ENCODE measurements around the gene TCP11L2. TPM values are rescaled to one million over a fixed set of nuclear protein-coding genes. Genes with fewer than 3 reads are reported as not detected.
A peak's percentile ranks its signal among the peaks of the same experiment; 100 is the strongest.

Gene TCP11L2
- total RNA-seq = 10 to 100 TPM in 1 of 2 donors, 1 to 10 TPM in 1; 9.2 to 98.1 TPM
- polyA plus RNA-seq = 1 to 10 TPM; 2.5 to 2.6 TPM

DNA sequence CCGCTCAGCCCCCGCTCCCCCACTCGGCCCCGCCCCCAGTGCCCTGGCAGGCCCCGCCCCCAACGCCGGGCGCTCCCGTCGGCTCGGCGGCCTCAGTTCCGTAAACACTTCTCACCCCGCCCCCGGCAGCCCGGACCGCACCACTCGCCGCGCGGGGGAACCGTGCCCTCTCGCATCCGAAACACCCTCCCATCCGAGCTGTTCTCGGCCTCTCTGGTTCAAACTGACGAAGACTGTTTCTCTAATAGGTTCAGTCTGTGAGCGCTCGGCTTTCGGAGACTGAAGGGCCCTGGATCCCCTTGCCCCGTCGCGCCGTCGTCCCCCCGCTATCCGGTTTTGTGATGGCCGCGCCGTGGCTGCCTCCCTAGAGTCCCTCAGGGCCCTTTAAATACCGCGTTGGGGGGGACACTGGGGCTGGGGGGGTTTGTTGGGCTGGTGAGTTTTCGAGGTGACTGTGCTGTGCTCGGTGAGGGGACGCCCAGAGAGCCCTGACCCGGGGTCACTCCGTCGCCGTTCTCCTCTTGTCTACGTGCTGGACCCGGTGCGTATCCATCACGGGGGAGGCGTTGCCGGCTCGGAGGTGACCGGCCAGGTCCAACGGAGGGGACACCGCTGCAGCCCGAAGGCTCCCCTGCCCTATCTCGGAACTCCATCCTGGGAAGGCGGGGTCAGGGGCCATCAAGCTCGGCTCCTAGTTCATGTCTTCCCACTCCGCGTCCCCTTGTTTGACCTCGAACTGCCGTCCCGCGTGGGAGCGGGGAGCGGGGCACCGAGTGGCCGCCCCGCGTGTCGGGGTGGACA, at the start of gene TCP11L2:
TSS of gene TCP11L2 (plus strand) at position 333 of the 801 bp plus-strand sequence. CDS start 8,343 bp downstream, outside the sequence.
- DNase-seq (ENCODE audit: low spot score) = peak; percentile 94
- peak within 1 kb of the TSS; percentile 88 for H3K9ac ChIP-seq (ENCODE audit: low read depth in 1 of 2, low read length in 2 of 2)
- H3K4me1 ChIP-seq (ENCODE audit: control insufficient read depth in 4 of 4, insufficient read depth in 4 of 4, low read length in 3 of 4) = peaks cover 2 to 10% (median 5%) of the 10 kb centered on the region in 4 donors
- H3K9me3 ChIP-seq (ENCODE audit: control insufficient read depth in 4 of 4, low read length in 3 of 4) = no peaks in the 10 kb centered on the region
- no peaks in the 10 kb centered on the region for H3K36me3 ChIP-seq (ENCODE audit: control insufficient read depth in 4 of 4, insufficient read depth in 3 of 4, low read depth in 1 of 4, low read length in 3 of 4)
- H3K27me3 ChIP-seq (ENCODE audit: control insufficient read depth in 4 of 4, insufficient read depth in 4 of 4, low read length in 3 of 4) = no peaks in the 10 kb centered on the region
- peak within 1 kb of the TSS; percentile 87 to 97 for H3K27ac ChIP-seq (ENCODE audit: low read depth in 1 of 2, low read length in 2 of 2)
- WGBS = under 1% methylated on average over 75 of the region's 76 CpGs
- peak within 1 kb of the TSS; percentile 79 to 94 (median 84) for H3K4me3 ChIP-seq (ENCODE audit: low read depth in 1 of 3, low read length in 3 of 3)
- TF ChIP-seq TAF1 (conservative IDR thresholded peaks at IDR 0.05) (no peak), FOXA1 (IDR thresholded peaks at IDR 0.05) (no peak), NR2F2 (IDR thresholded peaks at IDR 0.05) (peak; percentile 12), GABPA (IDR thresholded peaks at IDR 0.05 in 1 of 2, conservative IDR thresholded peaks at IDR 0.05 in 1 of 2) (no peak), RAD21 (IDR thresholded peaks at IDR 0.05) (no peak), HNF4G (IDR thresholded peaks at IDR 0.05) (no peak), EGR1 (IDR thresholded peaks at IDR 0.05; ENCODE audit: low read depth in 2 of 2) (peak in 1 of 2 donors; percentile 28), HNF4A (conservative IDR thresholded peaks at IDR 0.05) (peak in 1 of 2 donors; percentile 12), FOXA2 (IDR thresholded peaks at IDR 0.05) (no peak), RXRA (IDR thresholded peaks at IDR 0.05) (peak; percentile 3 to 18), YY1 (IDR thresholded peaks at IDR 0.05) (peak; percentile 81), SP1 (IDR thresholded peaks at IDR 0.05) (peak; percentile 67), JUND (IDR thresholded peaks at IDR 0.05) (no peak)
- TF ChIP-seq, protein P1, sequence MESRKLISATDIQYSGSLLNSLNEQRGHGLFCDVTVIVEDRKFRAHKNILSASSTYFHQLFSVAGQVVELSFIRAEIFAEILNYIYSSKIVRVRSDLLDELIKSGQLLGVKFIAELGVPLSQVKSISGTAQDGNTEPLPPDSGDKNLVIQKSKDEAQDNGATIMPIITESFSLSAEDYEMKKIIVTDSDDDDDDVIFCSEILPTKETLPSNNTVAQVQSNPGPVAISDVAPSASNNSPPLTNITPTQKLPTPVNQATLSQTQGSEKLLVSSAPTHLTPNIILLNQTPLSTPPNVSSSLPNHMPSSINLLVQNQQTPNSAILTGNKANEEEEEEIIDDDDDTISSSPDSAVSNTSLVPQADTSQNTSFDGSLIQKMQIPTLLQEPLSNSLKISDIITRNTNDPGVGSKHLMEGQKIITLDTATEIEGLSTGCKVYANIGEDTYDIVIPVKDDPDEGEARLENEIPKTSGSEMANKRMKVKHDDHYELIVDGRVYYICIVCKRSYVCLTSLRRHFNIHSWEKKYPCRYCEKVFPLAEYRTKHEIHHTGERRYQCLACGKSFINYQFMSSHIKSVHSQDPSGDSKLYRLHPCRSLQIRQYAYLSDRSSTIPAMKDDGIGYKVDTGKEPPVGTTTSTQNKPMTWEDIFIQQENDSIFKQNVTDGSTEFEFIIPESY (IDR thresholded peaks at IDR 0.05) = no peak
- TF ChIP-seq, protein P2, sequence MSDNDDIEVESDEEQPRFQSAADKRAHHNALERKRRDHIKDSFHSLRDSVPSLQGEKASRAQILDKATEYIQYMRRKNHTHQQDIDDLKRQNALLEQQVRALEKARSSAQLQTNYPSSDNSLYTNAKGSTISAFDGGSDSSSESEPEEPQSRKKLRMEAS (IDR thresholded peaks at IDR 0.05) = peak; percentile 66
- TF ChIP-seq, protein P3, sequence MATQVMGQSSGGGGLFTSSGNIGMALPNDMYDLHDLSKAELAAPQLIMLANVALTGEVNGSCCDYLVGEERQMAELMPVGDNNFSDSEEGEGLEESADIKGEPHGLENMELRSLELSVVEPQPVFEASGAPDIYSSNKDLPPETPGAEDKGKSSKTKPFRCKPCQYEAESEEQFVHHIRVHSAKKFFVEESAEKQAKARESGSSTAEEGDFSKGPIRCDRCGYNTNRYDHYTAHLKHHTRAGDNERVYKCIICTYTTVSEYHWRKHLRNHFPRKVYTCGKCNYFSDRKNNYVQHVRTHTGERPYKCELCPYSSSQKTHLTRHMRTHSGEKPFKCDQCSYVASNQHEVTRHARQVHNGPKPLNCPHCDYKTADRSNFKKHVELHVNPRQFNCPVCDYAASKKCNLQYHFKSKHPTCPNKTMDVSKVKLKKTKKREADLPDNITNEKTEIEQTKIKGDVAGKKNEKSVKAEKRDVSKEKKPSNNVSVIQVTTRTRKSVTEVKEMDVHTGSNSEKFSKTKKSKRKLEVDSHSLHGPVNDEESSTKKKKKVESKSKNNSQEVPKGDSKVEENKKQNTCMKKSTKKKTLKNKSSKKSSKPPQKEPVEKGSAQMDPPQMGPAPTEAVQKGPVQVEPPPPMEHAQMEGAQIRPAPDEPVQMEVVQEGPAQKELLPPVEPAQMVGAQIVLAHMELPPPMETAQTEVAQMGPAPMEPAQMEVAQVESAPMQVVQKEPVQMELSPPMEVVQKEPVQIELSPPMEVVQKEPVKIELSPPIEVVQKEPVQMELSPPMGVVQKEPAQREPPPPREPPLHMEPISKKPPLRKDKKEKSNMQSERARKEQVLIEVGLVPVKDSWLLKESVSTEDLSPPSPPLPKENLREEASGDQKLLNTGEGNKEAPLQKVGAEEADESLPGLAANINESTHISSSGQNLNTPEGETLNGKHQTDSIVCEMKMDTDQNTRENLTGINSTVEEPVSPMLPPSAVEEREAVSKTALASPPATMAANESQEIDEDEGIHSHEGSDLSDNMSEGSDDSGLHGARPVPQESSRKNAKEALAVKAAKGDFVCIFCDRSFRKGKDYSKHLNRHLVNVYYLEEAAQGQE (IDR thresholded peaks at IDR 0.05) = no peak
- TF ChIP-seq, protein P4, sequence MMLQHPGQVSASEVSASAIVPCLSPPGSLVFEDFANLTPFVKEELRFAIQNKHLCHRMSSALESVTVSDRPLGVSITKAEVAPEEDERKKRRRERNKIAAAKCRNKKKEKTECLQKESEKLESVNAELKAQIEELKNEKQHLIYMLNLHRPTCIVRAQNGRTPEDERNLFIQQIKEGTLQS (IDR thresholded peaks at IDR 0.05) = no peak
- TF ChIP-seq, protein P5, sequence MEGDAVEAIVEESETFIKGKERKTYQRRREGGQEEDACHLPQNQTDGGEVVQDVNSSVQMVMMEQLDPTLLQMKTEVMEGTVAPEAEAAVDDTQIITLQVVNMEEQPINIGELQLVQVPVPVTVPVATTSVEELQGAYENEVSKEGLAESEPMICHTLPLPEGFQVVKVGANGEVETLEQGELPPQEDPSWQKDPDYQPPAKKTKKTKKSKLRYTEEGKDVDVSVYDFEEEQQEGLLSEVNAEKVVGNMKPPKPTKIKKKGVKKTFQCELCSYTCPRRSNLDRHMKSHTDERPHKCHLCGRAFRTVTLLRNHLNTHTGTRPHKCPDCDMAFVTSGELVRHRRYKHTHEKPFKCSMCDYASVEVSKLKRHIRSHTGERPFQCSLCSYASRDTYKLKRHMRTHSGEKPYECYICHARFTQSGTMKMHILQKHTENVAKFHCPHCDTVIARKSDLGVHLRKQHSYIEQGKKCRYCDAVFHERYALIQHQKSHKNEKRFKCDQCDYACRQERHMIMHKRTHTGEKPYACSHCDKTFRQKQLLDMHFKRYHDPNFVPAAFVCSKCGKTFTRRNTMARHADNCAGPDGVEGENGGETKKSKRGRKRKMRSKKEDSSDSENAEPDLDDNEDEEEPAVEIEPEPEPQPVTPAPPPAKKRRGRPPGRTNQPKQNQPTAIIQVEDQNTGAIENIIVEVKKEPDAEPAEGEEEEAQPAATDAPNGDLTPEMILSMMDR (IDR thresholded peaks at IDR 0.05; ENCODE audit: low read depth, low read length, missing input control) = no peak

Data from liver (tissue), 9 donors.